ENCODE data around the gene NAGPA. TPM values are rescaled to one million over a fixed set of nuclear protein-coding genes. Genes with fewer than 3 reads are reported as not detected.

The NAGPA gene
- total RNA-seq, 2 donors from 2014 or later: 8.1 to 12.7 TPM

DNA sequence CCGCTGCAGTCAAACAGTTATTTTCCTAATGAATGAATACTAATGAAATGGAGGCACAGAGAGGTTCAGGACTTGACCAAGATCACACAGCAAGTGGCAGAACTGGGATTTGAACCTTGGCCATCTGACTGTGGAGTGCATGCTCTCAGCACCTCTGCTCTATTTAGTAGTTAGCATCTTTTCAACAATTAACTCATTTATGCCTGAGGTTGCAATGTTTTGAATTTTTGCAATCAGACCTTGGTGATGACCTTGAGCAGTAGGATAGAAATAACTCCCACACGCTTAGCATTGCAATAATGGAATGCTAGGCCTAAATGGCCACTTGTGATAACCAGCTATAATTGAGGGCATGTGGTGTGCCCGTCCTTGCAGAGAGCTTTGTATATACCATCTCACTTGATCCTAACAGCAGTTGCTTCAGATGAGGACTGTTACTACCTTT is 31.0 kb downstream of the NAGPA start:
- H3K4me3 ChIP-seq: no peak overlapping the region
- peaks cover 0 to 6% of the 10 kb centered on the region in 2 donors for H3K4me1 ChIP-seq
- no peaks in the 10 kb centered on the region for H3K36me3 ChIP-seq
- TF ChIP-seq, protein P1, sequence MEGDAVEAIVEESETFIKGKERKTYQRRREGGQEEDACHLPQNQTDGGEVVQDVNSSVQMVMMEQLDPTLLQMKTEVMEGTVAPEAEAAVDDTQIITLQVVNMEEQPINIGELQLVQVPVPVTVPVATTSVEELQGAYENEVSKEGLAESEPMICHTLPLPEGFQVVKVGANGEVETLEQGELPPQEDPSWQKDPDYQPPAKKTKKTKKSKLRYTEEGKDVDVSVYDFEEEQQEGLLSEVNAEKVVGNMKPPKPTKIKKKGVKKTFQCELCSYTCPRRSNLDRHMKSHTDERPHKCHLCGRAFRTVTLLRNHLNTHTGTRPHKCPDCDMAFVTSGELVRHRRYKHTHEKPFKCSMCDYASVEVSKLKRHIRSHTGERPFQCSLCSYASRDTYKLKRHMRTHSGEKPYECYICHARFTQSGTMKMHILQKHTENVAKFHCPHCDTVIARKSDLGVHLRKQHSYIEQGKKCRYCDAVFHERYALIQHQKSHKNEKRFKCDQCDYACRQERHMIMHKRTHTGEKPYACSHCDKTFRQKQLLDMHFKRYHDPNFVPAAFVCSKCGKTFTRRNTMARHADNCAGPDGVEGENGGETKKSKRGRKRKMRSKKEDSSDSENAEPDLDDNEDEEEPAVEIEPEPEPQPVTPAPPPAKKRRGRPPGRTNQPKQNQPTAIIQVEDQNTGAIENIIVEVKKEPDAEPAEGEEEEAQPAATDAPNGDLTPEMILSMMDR (IDR thresholded peaks at IDR 0.05): no peak
- peak overlapping the region in 1 of 2 donors; percentile 23 for H3K27ac ChIP-seq
- H3K9me3 ChIP-seq: no peaks in the 10 kb centered on the region
- DNase-seq (ENCODE audit: low spot score): no peak
- no peaks in the 10 kb centered on the region for H3K27me3 ChIP-seq

DNA sequence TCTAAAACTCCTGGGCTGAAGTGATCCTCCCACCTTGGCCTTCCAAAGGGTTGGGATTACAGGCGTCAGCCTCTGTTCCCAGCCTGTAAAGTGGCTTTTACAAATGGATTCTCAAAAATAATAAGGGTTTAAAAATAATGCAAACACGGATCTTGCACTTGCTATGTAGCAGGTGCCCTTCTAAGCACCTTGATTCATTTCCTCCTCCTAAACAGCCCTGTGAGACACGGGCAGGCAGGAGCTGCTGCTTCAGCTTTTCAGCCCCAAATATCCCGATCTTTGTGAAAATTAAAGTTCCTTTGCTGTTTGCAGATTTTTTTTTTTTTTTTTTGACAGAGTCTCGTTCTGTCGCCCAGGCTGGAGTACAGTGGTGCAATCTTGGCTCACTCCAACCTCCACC is 31.7 kb downstream of the NAGPA start:
- no peaks in the 10 kb centered on the region for H3K27me3 ChIP-seq
- H3K4me3 ChIP-seq: no peak overlapping the region
- no peak overlapping the region for H3K27ac ChIP-seq
- no peak for DNase-seq (ENCODE audit: low spot score)
- H3K36me3 ChIP-seq: no peaks in the 10 kb centered on the region
- H3K9me3 ChIP-seq: no peaks in the 10 kb centered on the region
- peaks cover 0 to 6% of the 10 kb centered on the region in 2 donors for H3K4me1 ChIP-seq
- TF ChIP-seq, protein P1 (IDR thresholded peaks at IDR 0.05): no peak

GRCh38 chr16:5001571-5001970 is 32.2 kb downstream of the NAGPA start:
- TF ChIP-seq, protein P1 (IDR thresholded peaks at IDR 0.05): no peak
- no peaks in the 10 kb centered on the region for H3K36me3 ChIP-seq
- H3K9me3 ChIP-seq: no peaks in the 10 kb centered on the region
- no peaks in the 10 kb centered on the region for H3K27me3 ChIP-seq
- no peak overlapping the region for H3K4me3 ChIP-seq
- DNase-seq (ENCODE audit: low spot score): no peak
- H3K4me1 ChIP-seq: peaks cover 0 to 6% of the 10 kb centered on the region in 2 donors
- H3K27ac ChIP-seq: no peak overlapping the region

GRCh38 chr16:5000573-5001001 is 33.1 kb downstream of the NAGPA start:
- Histone ChIP-seq H3K36me3 (no peaks in the 10 kb centered on the region), H3K27me3 (no peaks in the 10 kb centered on the region), H3K4me1 (peaks cover 0 to 6% of the 10 kb centered on the region in 2 donors), H3K27ac (no peak overlapping the region), H3K4me3 (no peak overlapping the region), H3K9me3 (no peaks in the 10 kb centered on the region)
- no peak for DNase-seq (ENCODE audit: low spot score)
- TF ChIP-seq, protein P1 (IDR thresholded peaks at IDR 0.05): no peak

GRCh38 chr16:4994719-4995434 is 38.9 kb downstream of the NAGPA start:
- H3K9me3 ChIP-seq: no peaks in the 10 kb centered on the region
- no peak for DNase-seq (ENCODE audit: low spot score)
- H3K4me1 ChIP-seq: no peaks in the 10 kb centered on the region
- H3K4me3 ChIP-seq: no peak overlapping the region
- H3K27ac ChIP-seq: no peak overlapping the region
- H3K36me3 ChIP-seq: no peaks in the 10 kb centered on the region
- TF ChIP-seq, protein P1 (IDR thresholded peaks at IDR 0.05): no peak
- no peaks in the 10 kb centered on the region for H3K27me3 ChIP-seq

GRCh38 chr16:4991754-4992153 is 42.0 kb downstream of the NAGPA start:
- DNase-seq (ENCODE audit: low spot score): no peak
- Histone ChIP-seq H3K4me3 (no peak overlapping the region), H3K9me3 (no peaks in the 10 kb centered on the region), H3K27ac (no peak overlapping the region), H3K27me3 (no peaks in the 10 kb centered on the region), H3K36me3 (no peaks in the 10 kb centered on the region), H3K4me1 (peaks cover 0 to 7% of the 10 kb centered on the region in 2 donors)
- TF ChIP-seq, protein P1 (IDR thresholded peaks at IDR 0.05): no peak

All from right atrium auricular region (tissue), 2 donors.